ENCODE data around the gene UBE2L6. TPM values are rescaled to one million over a fixed set of nuclear protein-coding genes. Genes with fewer than 3 reads are reported as not detected.

The UBE2L6 gene
- total and polyA plus RNA-seq, 12 donors: 34.4 to 108 (median 78.9) TPM

GRCh38 chr11:57601297-57601696 lies 33.8 kb upstream of the UBE2L6 start:
- no peak for TF ChIP-seq CTCF (IDR thresholded peaks at IDR 0.05)
- no peak for TF ChIP-seq POLR2A (IDR thresholded peaks at IDR 0.05)
- Histone ChIP-seq H3K27me3 (no peaks in the 10 kb centered on the region), H3K4me3 (no peak overlapping the region), H3K4me1 (replicated peaks in 1 of 2) (no peaks in the 10 kb centered on the region), H3K36me3 (replicated peaks in 1 of 2) (peaks cover 0 to 6% of the 10 kb centered on the region in 2 donors), H3K27ac (no peak overlapping the region), H3K9me3 (replicated peaks in 1 of 3) (no peaks in the 10 kb centered on the region)
- WGBS, 4 donors: 81 to 94% (median 87%) methylated on average over 3 of the region's 3 CpGs
- no peak for DNase-seq
- intact Hi-C loops (cut with DNase I): no loop called here

GRCh38 chr11:57599381-57599780 lies 31.9 kb upstream of the UBE2L6 start:
- DNase-seq: no peak
- WGBS, 4 donors: 18 to 88% (median 53%) methylated on average over 2 of the region's 2 CpGs
- no peaks in the 10 kb centered on the region for H3K9me3 ChIP-seq (replicated peaks in 1 of 3)
- intact Hi-C loops (cut with DNase I): loop anchor here in 1 of 2 donors (10.0 kb wide), 1 partner anchor 45 kb away; the partner anchor contains the start of gene YPEL4
- H3K27ac ChIP-seq: peak overlapping the region in 2 of 5 donors; percentile 78 to 94
- H3K4me3 ChIP-seq: peak overlapping the region in 1 of 4 donors; percentile 64
- TF ChIP-seq POLR2A (IDR thresholded peaks at IDR 0.05) (no peak), CTCF (IDR thresholded peaks at IDR 0.05) (no peak)
- H3K27me3 ChIP-seq: no peaks in the 10 kb centered on the region
- H3K4me1 ChIP-seq (replicated peaks in 1 of 2): no peaks in the 10 kb centered on the region
- H3K36me3 ChIP-seq (replicated peaks in 1 of 2): no peaks in the 10 kb centered on the region

- intact Hi-C loops (cut with DNase I): loop anchor here in 1 of 2 donors (10.0 kb wide), 1 partner anchor 46 kb away; the partner anchor contains the start of gene YPEL4
- 59 to 66% (median 62%) methylated on average over 5 of the region's 5 CpGs for WGBS, 4 donors
- H3K27me3 ChIP-seq: no peaks in the 10 kb centered on the region
- peak overlapping the region in 1 of 4 donors; percentile 64 for H3K4me3 ChIP-seq
- DNase-seq: no peak
- TF ChIP-seq POLR2A (IDR thresholded peaks at IDR 0.05) (no peak), CTCF (IDR thresholded peaks at IDR 0.05) (no peak)
- no peaks in the 10 kb centered on the region for H3K4me1 ChIP-seq (replicated peaks in 1 of 2)
- H3K36me3 ChIP-seq (replicated peaks in 1 of 2): no peaks in the 10 kb centered on the region
- no peaks in the 10 kb centered on the region for H3K9me3 ChIP-seq (replicated peaks in 1 of 3)
- H3K27ac ChIP-seq: peak overlapping the region in 2 of 5 donors; percentile 78 to 94
Observed at GRCh38 chr11:57598831-57599155, 31.3 kb upstream of the UBE2L6 start.

GRCh38 chr11:57597916-57598830 lies 30.7 kb upstream of the UBE2L6 start:
- intact Hi-C loops (cut with DNase I): loop anchor here in 1 of 2 donors (10.0 kb wide), 1 partner anchor 47 kb away; the partner anchor contains the start of gene YPEL4

More at GRCh38 chr11:57597916-57598830, 30.7 kb upstream of the UBE2L6 start:
- Histone ChIP-seq H3K4me1 (replicated peaks in 1 of 2) (no peaks in the 10 kb centered on the region), H3K36me3 (replicated peaks in 1 of 2) (no peaks in the 10 kb centered on the region), H3K27me3 (no peaks in the 10 kb centered on the region), H3K9me3 (replicated peaks in 1 of 3) (no peaks in the 10 kb centered on the region), H3K4me3 (peak overlapping the region in 3 of 4 donors; percentile 14 to 64 (median 56)), H3K27ac (peak overlapping the region in 4 of 5 donors; percentile 51 to 94 (median 66))
- TF ChIP-seq CTCF (IDR thresholded peaks at IDR 0.05) (no peak), POLR2A (IDR thresholded peaks at IDR 0.05) (no peak)
- 7 to 11% (median 9%) methylated on average over 22 to 33 of the region's 33 CpGs for WGBS, 4 donors
- DNase-seq: peak; percentile 38 to 72 (median 52)
